Measurements from ENCODE around the gene PKIG.

DNA sequence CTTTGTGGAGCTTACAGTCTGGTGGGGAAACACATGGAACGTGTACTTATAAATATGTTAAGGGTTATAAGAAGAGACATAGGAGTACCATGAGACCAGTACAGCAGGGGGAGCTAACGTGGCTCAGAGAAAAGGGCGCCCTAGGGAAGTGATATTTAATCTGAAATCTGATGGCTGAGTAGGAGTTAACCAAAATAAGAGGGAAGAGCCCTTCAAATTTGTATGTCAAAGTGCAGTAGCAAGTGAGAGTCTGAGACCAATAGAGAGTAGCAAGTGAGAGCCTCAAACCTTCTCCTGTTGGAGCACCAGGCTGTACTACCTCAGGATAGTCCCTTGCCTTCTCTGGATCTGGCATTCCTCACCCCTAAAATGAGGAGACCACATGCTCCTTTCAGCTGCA is 6.1 kb upstream of the PKIG start:
- TF ChIP-seq, protein P1, sequence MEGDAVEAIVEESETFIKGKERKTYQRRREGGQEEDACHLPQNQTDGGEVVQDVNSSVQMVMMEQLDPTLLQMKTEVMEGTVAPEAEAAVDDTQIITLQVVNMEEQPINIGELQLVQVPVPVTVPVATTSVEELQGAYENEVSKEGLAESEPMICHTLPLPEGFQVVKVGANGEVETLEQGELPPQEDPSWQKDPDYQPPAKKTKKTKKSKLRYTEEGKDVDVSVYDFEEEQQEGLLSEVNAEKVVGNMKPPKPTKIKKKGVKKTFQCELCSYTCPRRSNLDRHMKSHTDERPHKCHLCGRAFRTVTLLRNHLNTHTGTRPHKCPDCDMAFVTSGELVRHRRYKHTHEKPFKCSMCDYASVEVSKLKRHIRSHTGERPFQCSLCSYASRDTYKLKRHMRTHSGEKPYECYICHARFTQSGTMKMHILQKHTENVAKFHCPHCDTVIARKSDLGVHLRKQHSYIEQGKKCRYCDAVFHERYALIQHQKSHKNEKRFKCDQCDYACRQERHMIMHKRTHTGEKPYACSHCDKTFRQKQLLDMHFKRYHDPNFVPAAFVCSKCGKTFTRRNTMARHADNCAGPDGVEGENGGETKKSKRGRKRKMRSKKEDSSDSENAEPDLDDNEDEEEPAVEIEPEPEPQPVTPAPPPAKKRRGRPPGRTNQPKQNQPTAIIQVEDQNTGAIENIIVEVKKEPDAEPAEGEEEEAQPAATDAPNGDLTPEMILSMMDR (IDR thresholded peaks at IDR 0.05), result peak; percentile 67
- no peak for TF ChIP-seq SIN3A (IDR thresholded peaks at IDR 0.05; ENCODE audit: borderline replicate concordance, insufficient read depth, low read depth, low read length)

Measured in Panc1 (cell line).